ENCODE results near the gene UNC13C. TPM values are rescaled to one million over a fixed set of nuclear protein-coding genes. Genes with fewer than 3 reads are reported as not detected.

The UNC13C gene
- total and polyA plus RNA-seq, 2 of the 13 experiments (the other 11 are each of a cell fraction or from before 2014, with no cell fraction given) = 0.04 TPM; not detected in 1

- no peaks in the 10 kb centered on the region for H3K27me3 ChIP-seq (ENCODE audit: control insufficient read depth in 1 of 2, insufficient read depth in 2 of 2, low read length in 2 of 2)
- 0% methylated on average over 2 of the region's 2 CpGs for WGBS (ENCODE audit: low lambda C conversion rate)
- H3K4me3 ChIP-seq (replicated peaks in 1 of 3; ENCODE audit: insufficient read depth in 1 of 3, low read depth in 2 of 3, low read length in 3 of 3) = no peak overlapping the region
- ChIA-PET CTCF (ENCODE audit: low intra/inter-chr PET ratio, low total read pairs) (no interaction called here), POLR2A (no interaction called here)
- DNase-seq (ENCODE audit: low spot score) (no peak), FAIRE-seq (no peak), ATAC-seq (no peak)
- intact Hi-C loops (cut with micrococcal nuclease; ENCODE audit: unreplicated experiment) (no loop called here), in situ Hi-C loops (cut with HindIII; ENCODE audit: extremely low pct_ligation_motif_present, low pct_unique_long_range_greater_than_20kb) (no loop called here)
- H3K9me3 ChIP-seq (ENCODE audit: low read length) = peaks cover 27% of the 10 kb centered on the region
- no peak overlapping the region for H2AFZ ChIP-seq (ENCODE audit: low read length)
- no peaks in the 10 kb centered on the region for H3K79me2 ChIP-seq (ENCODE audit: insufficient read depth, low read length)
- TF ChIP-seq ISX (CRISPR knock-in tag; conservative IDR thresholded peaks at IDR 0.05) = no peak
- TF ChIP-seq ZNF432 (CRISPR knock-in tag; IDR thresholded peaks at IDR 0.05; ENCODE audit: borderline replicate concordance) = no peak
- no peak for TF ChIP-seq TARDBP (CRISPR knock-in tag; IDR thresholded peaks at IDR 0.05)
- TF ChIP-seq KLF15 (CRISPR knock-in tag; IDR thresholded peaks at IDR 0.05; ENCODE audit: borderline replicate concordance) = no peak
- no peak for TF ChIP-seq FLYWCH1 (CRISPR knock-in tag; IDR thresholded peaks at IDR 0.05)
- no peak for TF ChIP-seq HMGA1 (CRISPR knock-in tag; conservative IDR thresholded peaks at IDR 0.05)
- no peak for TF ChIP-seq GRHL1 (CRISPR knock-in tag; conservative IDR thresholded peaks at IDR 0.05)
- TF ChIP-seq POLR2A (IDR thresholded peaks at IDR 0.05; ENCODE audit: insufficient read depth in 1 of 2, low read depth in 2 of 2, low read length in 2 of 2) = no peak
- TF ChIP-seq ZNF296 (CRISPR knock-in tag; conservative IDR thresholded peaks at IDR 0.05) = no peak
- TF ChIP-seq ZSCAN29 (CRISPR knock-in tag; conservative IDR thresholded peaks at IDR 0.05) = no peak
- TF ChIP-seq IRF2 (CRISPR knock-in tag; IDR thresholded peaks at IDR 0.05) = no peak
- TF ChIP-seq CBFB (CRISPR knock-in tag; IDR thresholded peaks at IDR 0.05) = no peak
- TF ChIP-seq ZNF773 (CRISPR knock-in tag; IDR thresholded peaks at IDR 0.05; ENCODE audit: borderline replicate concordance) = no peak
- no peak for TF ChIP-seq ZXDC (CRISPR knock-in tag; IDR thresholded peaks at IDR 0.05)
- H4K20me1 ChIP-seq (ENCODE audit: insufficient read depth, low read length) = no peaks in the 10 kb centered on the region
- no peak overlapping the region for H3K4me2 ChIP-seq (ENCODE audit: low read depth, low read length)
- no peak overlapping the region for H3K27ac ChIP-seq (ENCODE audit: extremely low read length, insufficient read depth, low read length)
- BruUV-seq (replicated peaks) = no TSS peak
- no peak overlapping the region for H3K9ac ChIP-seq (ENCODE audit: insufficient read depth, low read depth, low read length)
- no peaks in the 10 kb centered on the region for H3K4me1 ChIP-seq (ENCODE audit: insufficient read depth, low read length)
- H3K36me3 ChIP-seq (replicated peaks in 1 of 2; ENCODE audit: control insufficient read depth in 1 of 2, insufficient read depth in 2 of 2, low read length in 2 of 2) = no peaks in the 10 kb centered on the region
Observed at GRCh38 chr15:54644796-54645195, 666.6 kb downstream of the UNC13C start.
